ENCODE measurements around the gene UAP1L1.
A peak's percentile ranks its signal among the peaks of the same experiment; 100 is the strongest.

UAP1L1 gene

GRCh38 chr9:137070201-137070905 lies 7.0 kb upstream of the UAP1L1 start, which contains the start of gene SAPCD2 (continued):
- TF ChIP-seq ZBTB49 (tag by site-specific recombination; IDR thresholded peaks at IDR 0.05; ENCODE audit: low read depth) = no peak
- no peak for TF ChIP-seq PRDM1 (tag by site-specific recombination; IDR thresholded peaks at IDR 0.05)
- TF ChIP-seq ZNF184 (tag by site-specific recombination; IDR thresholded peaks at IDR 0.05) = no peak
- TF ChIP-seq ZNF292 (tag by site-specific recombination; IDR thresholded peaks at IDR 0.05; ENCODE audit: borderline replicate concordance, low read depth) = no peak
- no peak for TF ChIP-seq ZNF426 (tag by site-specific recombination; IDR thresholded peaks at IDR 0.05)
- TF ChIP-seq INSM2 (tag by site-specific recombination; IDR thresholded peaks at IDR 0.05) = peak; percentile 32; the same call in 1 of the 2 replicates
- TF ChIP-seq ZNF549 (tag by site-specific recombination; IDR thresholded peaks at IDR 0.05) = no peak
- no peak for TF ChIP-seq ZNF214 (tag by site-specific recombination; IDR thresholded peaks at IDR 0.05; ENCODE audit: borderline replicate concordance)
- no peak for TF ChIP-seq KLF7 (tag by site-specific recombination; IDR thresholded peaks at IDR 0.05; ENCODE audit: borderline replicate concordance)
- no peak for TF ChIP-seq ZNF26 (tag by site-specific recombination; IDR thresholded peaks at IDR 0.05)
- no peak for TF ChIP-seq ZNF391 (tag by site-specific recombination; IDR thresholded peaks at IDR 0.05; ENCODE audit: borderline replicate concordance, low read depth)
- no peak for TF ChIP-seq ZNF776 (tag by site-specific recombination; IDR thresholded peaks at IDR 0.05; ENCODE audit: borderline replicate concordance)
- no peak for TF ChIP-seq ZNF707 (tag by site-specific recombination; IDR thresholded peaks at IDR 0.05)
- 0 out of 2 replicates have a peak, but pooled peaks have one; percentile 11 for TF ChIP-seq WT1 (tag by site-specific recombination; IDR thresholded peaks at IDR 0.05)
- TF ChIP-seq ZBTB17 (tag by site-specific recombination; IDR thresholded peaks at IDR 0.05) = peak; percentile 90
- no peak for TF ChIP-seq REPIN1 (tag by site-specific recombination; IDR thresholded peaks at IDR 0.05; ENCODE audit: low read depth)
- no peak for TF ChIP-seq ZNF416 (tag by site-specific recombination; IDR thresholded peaks at IDR 0.05)
- TF ChIP-seq ZNF600 (tag by site-specific recombination; IDR thresholded peaks at IDR 0.05) = peak; percentile 43; the same call in 1 of the 2 replicates
- no peak for TF ChIP-seq HOXA7 (CRISPR knock-in tag; IDR thresholded peaks at IDR 0.05; ENCODE audit: borderline replicate concordance)
- TF ChIP-seq ZNF132 (tag by site-specific recombination; IDR thresholded peaks at IDR 0.05; ENCODE audit: borderline replicate concordance) = no peak
- no peak for TF ChIP-seq ZNF747 (tag by site-specific recombination; IDR thresholded peaks at IDR 0.05)
- TF ChIP-seq AEBP2 (tag by site-specific recombination; IDR thresholded peaks at IDR 0.05; ENCODE audit: borderline replicate concordance) = no peak
- TF ChIP-seq ZNF654 (tag by site-specific recombination; IDR thresholded peaks at IDR 0.05; ENCODE audit: low read depth) = no peak
- TF ChIP-seq EGR2 (tag by site-specific recombination; IDR thresholded peaks at IDR 0.05; ENCODE audit: low read depth) = no peak
- no peak for TF ChIP-seq ZNF473 (tag by site-specific recombination; IDR thresholded peaks at IDR 0.05)
- TF ChIP-seq ZFP41 (tag by site-specific recombination; IDR thresholded peaks at IDR 0.05; ENCODE audit: borderline replicate concordance) = no peak
- no peak for TF ChIP-seq GLI4 (tag by site-specific recombination; IDR thresholded peaks at IDR 0.05)
- 0 out of 2 replicates have a peak, but pooled peaks have one; percentile 43 for TF ChIP-seq BCL11B (tag by site-specific recombination; IDR thresholded peaks at IDR 0.05; ENCODE audit: low read depth)
- TF ChIP-seq ZBTB7A (tag by site-specific recombination; IDR thresholded peaks at IDR 0.05; ENCODE audit: low read depth) = no peak
- TF ChIP-seq CTCF (tag by site-specific recombination; IDR thresholded peaks at IDR 0.05) = no peak
- peak; percentile 64; the same call in 1 of the 2 replicates for TF ChIP-seq ZNF24 (tag by site-specific recombination; IDR thresholded peaks at IDR 0.05)
- no peak; the same call in 1 of the 2 replicates for TF ChIP-seq ZBTB48 (tag by site-specific recombination; IDR thresholded peaks at IDR 0.05)
